DOHH2 (cell line): ENCODE results near the gene PRKAG3.

Experiments used
- CTCF ChIP-seq: fragments of 200-600 bp; sonication (generic); IDR thresholded peaks from one replicate; pipeline ENCODE4 v1.5.1; 2014; ENCODE audit warnings: antibody characterized with exemption, mild to moderate bottlenecking, low read depth, low read length; ENCODE audit not compliant: poor library complexity, severe bottlenecking
- EZH2phosphoT487 ChIP-seq: fragments of 200-600 bp; sonication (generic); IDR thresholded peaks from 2 replicates; pipeline ENCODE4 v1.6.1; 2017; ENCODE audit warnings: borderline replicate concordance, mild to moderate bottlenecking, antibody characterized with exemption, low read length, moderate library complexity, mixed read lengths

- TF ChIP-seq CTCF (no peak), EZH2phosphoT487 (no peak)
Observed at GRCh38 chr2:218837495-218837894, 5.9 kb upstream of the PRKAG3 start.
